B cell (primary cell): ENCODE measurements around the gene RHBDL1. TPM values are rescaled to one million over a fixed set of nuclear protein-coding genes. Genes with fewer than 3 reads are reported as not detected.

Source experiments
- ATAC-seq: fragments of 200-7000 bp; cut with Tn5 transposase; one replicate; pipeline ENCODE4 v1.10.0; 2021; ENCODE audit warnings: low read depth, mild to moderate bottlenecking, moderate number of reproducible peaks, moderate library complexity
- CTCF ChIA-PET: fragments of 350-600 bp; sonication (Branson Sonifier 250); formaldehyde crosslinking; loops from one replicate; lab custom pipeline; 2021; ENCODE audit warnings: antibody characterized with exemption, inconsistent platforms; lab: Charles Lee
- POLR2A ChIA-PET: fragments of 350-600 bp; sonication (Branson Sonifier 250); formaldehyde crosslinking; loops from one replicate; lab custom pipeline; 2021; ENCODE audit warnings: antibody characterized with exemption; lab: Charles Lee
- DNase-seq: peaks from one replicate; pipeline ENCODE4 v3.0.0; 2013
- H2AFZ ChIP-seq: 2 replicates; pipeline ENCODE4 v1.6.1; 2012; ENCODE audit warnings: mild to moderate bottlenecking, low read depth, low read length; ENCODE audit not compliant: insufficient read depth, poor library complexity, severe bottlenecking
- H3K27ac ChIP-seq, 2 donors: 1 replicate in 1 of 2; 2 replicates in 1 of 2; pipeline ENCODE4 v1.5.1; 2012 to 2013; ENCODE audit warnings: low read length in 2 of 2, mild to moderate bottlenecking in 2 of 2, moderate library complexity in 1 of 2
- H3K27me3 ChIP-seq, 4 experiments: fragments of 200-600 bp in 1 of 4; sonication (generic) in 1 of 4; replicated peaks in 1 of 4; 1 replicate in 2 of 4; 2 replicates in 2 of 4; pipeline versions ENCODE4 v1.6.1 to v1.7.0; 2013 to 2016; ENCODE audit warnings: low read length in 3 of 4, mild to moderate bottlenecking in 2 of 4, mixed read lengths in 1 of 4, moderate library complexity in 1 of 4; ENCODE audit not compliant: insufficient read depth in 4 of 4, control insufficient read depth in 3 of 4; ENCODE audit errors: control extremely low read depth in 1 of 4
- H3K36me3 ChIP-seq, 2 experiments: replicated peaks in 1 of 2; 1 replicate in 1 of 2; 2 replicates in 1 of 2; pipeline versions ENCODE4 v1.6.1 to v1.7.1; 2013; ENCODE audit warnings: low read length in 1 of 2; ENCODE audit not compliant: insufficient read depth in 2 of 2, control insufficient read depth in 1 of 2; ENCODE audit errors: control extremely low read depth in 1 of 2, extremely low read depth in 1 of 2
- H3K4me1 ChIP-seq, 2 donors: fragments of 200-600 bp in 1 of 2; sonication (generic) in 1 of 2; 1 replicate in 1 of 2; 2 replicates in 1 of 2; pipeline versions ENCODE4 v1.5.1 to v1.6.1; 2013 to 2017; ENCODE audit warnings: low read length in 2 of 2; ENCODE audit not compliant: control insufficient read depth in 2 of 2, insufficient read depth in 2 of 2
- H3K4me2 ChIP-seq: replicated peaks from 2 replicates; pipeline ENCODE3; 2012; ENCODE audit warnings: mild to moderate bottlenecking, low read depth, low read length; ENCODE audit not compliant: poor library complexity, severe bottlenecking
- H3K4me3 ChIP-seq, 5 experiments: fragments of 200-600 bp in 1 of 5; sonication (generic) in 1 of 5; 1 replicate in 3 of 5; 2 replicates in 2 of 5; pipeline versions ENCODE4 v1.5.1 to v1.7.0; 2011 to 2016; ENCODE audit warnings: low read length in 4 of 5, mild to moderate bottlenecking in 4 of 5, low read depth in 2 of 5, control low read depth in 1 of 5, moderate library complexity in 1 of 5; ENCODE audit not compliant: insufficient read depth in 1 of 5; ENCODE audit errors: control extremely low read depth in 1 of 5, extremely low read depth in 1 of 5
- H3K79me2 ChIP-seq: fragments of 200-600 bp; sonication (generic); one replicate; pipeline ENCODE4 v1.6.0; 2016; ENCODE audit warnings: low read length; ENCODE audit not compliant: control insufficient read depth, insufficient read depth
- H3K9ac ChIP-seq: fragments of 200-600 bp; sonication (generic); 2 replicates; pipeline ENCODE4 v1.6.1; 2017; ENCODE audit warnings: mild to moderate bottlenecking, low read length, moderate library complexity
- H3K9me3 ChIP-seq, 3 donors: one replicate each; pipeline versions ENCODE4 v1.6.1 to v1.7.1; 2013; ENCODE audit warnings: low read length in 2 of 3; ENCODE audit not compliant: control insufficient read depth in 2 of 3, insufficient read depth in 1 of 3; ENCODE audit errors: control extremely low read depth in 1 of 3
- H4K20me1 ChIP-seq: 2 replicates; pipeline ENCODE4 v1.6.0; 2012; ENCODE audit warnings: mild to moderate bottlenecking, low read length; ENCODE audit not compliant: insufficient read depth, control insufficient read depth, poor library complexity, severe bottlenecking
- H3K27ac Mint-ChIP-seq: one replicate; pipeline ENCODE4 v1.8.0; 2021; ENCODE audit warnings: mixed read lengths
- H3K27me3 Mint-ChIP-seq: one replicate; pipeline ENCODE4 v1.8.0; 2021; ENCODE audit warnings: mixed read lengths
- H3K4me1 Mint-ChIP-seq: one replicate; pipeline ENCODE4 v1.8.0; 2021; ENCODE audit warnings: mixed read lengths
- H3K4me3 Mint-ChIP-seq: one replicate; pipeline ENCODE4 v1.8.0; 2021; ENCODE audit warnings: mixed read lengths
- H3K9me3 Mint-ChIP-seq: one replicate; pipeline ENCODE4 v1.8.0; 2022; ENCODE audit warnings: mixed read lengths; ENCODE audit not compliant: insufficient read depth
- EZH2 ChIP-seq: IDR thresholded peaks from 2 replicates; pipeline ENCODE4 v1.6.1; 2012; ENCODE audit warnings: borderline replicate concordance, low read depth, mild to moderate bottlenecking, moderate library complexity, low read length; ENCODE audit not compliant: insufficient read depth, poor library complexity, severe bottlenecking
- WGBS: methylation state at CpG from one replicate; pipeline ENCODE4 v1.1.5; 2013; ENCODE audit warnings: missing lambda C conversion rate; ENCODE audit not compliant: insufficient coverage; 5-methylcytosine and 5-hydroxymethylcytosine counted together
- intact Hi-C: fragments of 100-400 bp; cut with micrococcal nuclease; formaldehyde crosslinking; loops from one replicate; pipeline ENCODE4 v1.10.0; 2022
- polyA plus RNA-seq: library from polyadenylated mRNA; depleted of rRNA; stranded (reverse); fragments of >200 nt; gene quantifications from 2 replicates; pipeline ENCODE4 v1.2.3, GENCODE V29; 2012
- total RNA-seq, 2 donors: library from RNA; stranded (reverse); fragments of 120-200 nt in 1 of 2; gene quantifications; 1 replicate in 1 of 2; 2 replicates in 1 of 2; pipeline versions ENCODE4 v1.2.3 to v1.2.4, GENCODE V29; 2013 to 2022
- TF ChIP-seq, protein P1 (sequence below): fragments of 200-600 bp; IDR thresholded peaks from one replicate; pipeline ENCODE4 v1.8.0; 2022; ENCODE audit warnings: antibody characterized with exemption, mild to moderate bottlenecking

Gene RHBDL1
- total and polyA plus RNA-seq, 2 donors (not counting 1 experiment from before 2014, with no cell fraction given), result 0.76 to 1.6 TPM

DNA sequence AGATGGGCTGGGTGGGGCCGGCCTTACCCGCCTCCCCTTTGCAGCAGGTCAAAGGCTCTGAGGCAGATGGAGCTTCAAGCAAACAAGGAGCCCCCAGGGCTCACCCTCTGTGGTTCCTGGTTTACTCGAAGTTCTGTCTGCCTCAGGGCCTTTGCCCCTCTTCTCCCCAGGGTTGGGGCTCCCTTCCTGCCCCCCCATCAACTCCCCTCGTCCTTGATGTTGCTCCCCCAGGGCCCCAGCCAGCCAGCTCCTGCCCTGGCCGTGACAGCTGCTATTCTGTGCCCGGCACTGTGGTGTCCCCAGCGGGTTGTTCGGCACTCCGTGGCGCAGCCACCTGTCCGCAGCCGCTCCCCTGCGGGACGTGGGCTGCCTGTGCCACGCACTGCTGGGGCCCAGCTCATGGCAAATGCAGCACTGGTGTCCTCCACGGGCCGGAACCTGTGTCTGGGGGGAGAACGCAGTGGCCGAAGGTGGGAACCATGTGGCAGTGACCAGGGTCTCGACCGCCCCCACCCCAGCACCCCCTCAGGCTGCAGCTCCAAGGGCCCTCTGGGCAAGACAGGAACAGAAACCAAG lies 35.1 kb downstream of the RHBDL1 start:
- Histone ChIP-seq H3K4me3 (no peak overlapping the region), H3K9me3 (peaks cover 0 to 17% (median 0%) of the 10 kb centered on the region in 3 donors), H2AFZ (no peak overlapping the region), H3K36me3 (no peaks in the 10 kb centered on the region), H3K9ac (no peak overlapping the region), H3K27me3 (peaks cover 0 to 69% (median 32%) of the 10 kb centered on the region in 4 experiments), H3K27ac (no peak overlapping the region), H4K20me1 (no peaks in the 10 kb centered on the region), H3K4me2 (no peak overlapping the region), H3K79me2 (no peaks in the 10 kb centered on the region), H3K4me1 (peaks cover 13 to 16% of the 10 kb centered on the region in 2 donors)
- Mint-ChIP-seq H3K27me3 (peaks cover 26% of the 10 kb centered on the region), H3K4me1 (peaks cover 4% of the 10 kb centered on the region), H3K9me3 (no peaks in the 10 kb centered on the region), H3K4me3 (no peak overlapping the region), H3K27ac (no peak overlapping the region)
- TF ChIP-seq, protein P1, sequence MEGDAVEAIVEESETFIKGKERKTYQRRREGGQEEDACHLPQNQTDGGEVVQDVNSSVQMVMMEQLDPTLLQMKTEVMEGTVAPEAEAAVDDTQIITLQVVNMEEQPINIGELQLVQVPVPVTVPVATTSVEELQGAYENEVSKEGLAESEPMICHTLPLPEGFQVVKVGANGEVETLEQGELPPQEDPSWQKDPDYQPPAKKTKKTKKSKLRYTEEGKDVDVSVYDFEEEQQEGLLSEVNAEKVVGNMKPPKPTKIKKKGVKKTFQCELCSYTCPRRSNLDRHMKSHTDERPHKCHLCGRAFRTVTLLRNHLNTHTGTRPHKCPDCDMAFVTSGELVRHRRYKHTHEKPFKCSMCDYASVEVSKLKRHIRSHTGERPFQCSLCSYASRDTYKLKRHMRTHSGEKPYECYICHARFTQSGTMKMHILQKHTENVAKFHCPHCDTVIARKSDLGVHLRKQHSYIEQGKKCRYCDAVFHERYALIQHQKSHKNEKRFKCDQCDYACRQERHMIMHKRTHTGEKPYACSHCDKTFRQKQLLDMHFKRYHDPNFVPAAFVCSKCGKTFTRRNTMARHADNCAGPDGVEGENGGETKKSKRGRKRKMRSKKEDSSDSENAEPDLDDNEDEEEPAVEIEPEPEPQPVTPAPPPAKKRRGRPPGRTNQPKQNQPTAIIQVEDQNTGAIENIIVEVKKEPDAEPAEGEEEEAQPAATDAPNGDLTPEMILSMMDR, result no peak
- TF ChIP-seq EZH2, result no peak
- CTCF ChIA-PET, result interaction anchor here (0.7 to 7.6 kb wide), 6 partner anchors 10 to 349 kb away, joined by 3 to 94 read pairs (median 3); partner anchors contain the start of genes ANTKMT, CHTF18 and RPUSD1
- POLR2A ChIA-PET, result no interaction called here
- ATAC-seq (no peak), DNase-seq (no peak)
- intact Hi-C loops, result loop anchor here (1.0 to 2.0 kb wide), 3 partner anchors 31 to 392 kb away; no protein-coding TSS in a partner anchor
- WGBS, result 60% methylated on average over 21 of the region's 21 CpGs

DNA sequence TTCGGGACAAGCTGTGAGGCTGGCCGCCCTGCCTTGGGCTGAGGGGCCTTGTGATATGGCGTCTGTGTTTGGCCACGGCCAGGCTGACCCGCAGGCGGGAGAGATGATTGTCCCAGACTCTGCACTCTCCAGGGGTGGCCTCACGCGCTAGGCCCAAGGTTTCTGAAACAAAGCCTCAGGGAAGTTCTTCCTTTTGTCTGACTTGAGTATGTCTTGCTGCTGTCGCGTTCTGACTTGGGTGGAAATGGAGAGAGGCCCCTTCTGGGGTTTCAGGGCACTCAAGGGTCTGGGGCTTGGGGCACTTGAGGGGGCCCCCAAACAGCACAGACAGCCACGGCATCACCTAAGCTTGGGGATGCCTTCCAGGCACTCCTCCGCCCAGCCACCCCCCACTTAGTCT lies 35.6 kb downstream of the RHBDL1 start:
- ATAC-seq, result no peak

More for the DNA sequence above, 35.6 kb downstream of the RHBDL1 start:
- Histone ChIP-seq H3K9ac (no peak overlapping the region), H2AFZ (no peak overlapping the region), H3K4me2 (no peak overlapping the region), H3K36me3 (no peaks in the 10 kb centered on the region), H3K4me3 (no peak overlapping the region), H3K27ac (no peak overlapping the region), H3K4me1 (peaks cover 16 to 20% of the 10 kb centered on the region in 2 donors), H3K9me3 (peaks cover 0 to 19% (median 0%) of the 10 kb centered on the region in 3 donors), H3K79me2 (no peaks in the 10 kb centered on the region), H3K27me3 (peaks cover 0 to 73% (median 34%) of the 10 kb centered on the region in 4 experiments), H4K20me1 (peaks cover under 1% of the 10 kb centered on the region)
- Mint-ChIP-seq H3K4me1 (peaks cover 4% of the 10 kb centered on the region), H3K27ac (no peak overlapping the region), H3K27me3 (peaks cover 26% of the 10 kb centered on the region), H3K9me3 (no peaks in the 10 kb centered on the region), H3K4me3 (no peak overlapping the region)
- POLR2A ChIA-PET, result no interaction called here
- DNase-seq, result no peak
- TF ChIP-seq, protein P1, result no peak
- TF ChIP-seq EZH2, result no peak
- intact Hi-C loops, result loop anchor here (1.0 to 2.0 kb wide), 3 partner anchors 30 to 392 kb away; no protein-coding TSS in a partner anchor
- CTCF ChIA-PET, result interaction anchor here (1.5 to 7.6 kb wide), 3 partner anchors 10 to 74 kb away, joined by 5 to 94 read pairs (median 9); partner anchors contain the start of genes ANTKMT, CHTF18 and RPUSD1
- 77% methylated on average over 12 of the region's 12 CpGs for WGBS
